K562 (cell line): ENCODE results near the gene TRAPPC12.

ENCODE experiments used
- EP300 ChIP-seq: IDR thresholded peaks from 2 replicates; pipeline ENCODE4 v1.6.1; 2012; ENCODE audit warnings: low read length, improper control_type of control experiment
- EWSR1 ChIP-seq: fragments of 450-650 bp; IDR thresholded peaks from 2 replicates; pipeline ENCODE4 v1.6.1; 2018; ENCODE audit warnings: borderline replicate concordance, mild to moderate bottlenecking, low read depth, moderate library complexity; ENCODE audit not compliant: partially characterized antibody
- HSF4 ChIP-seq: fragments of 250-450 bp; sonication (Bioruptor Pico); IDR thresholded peaks from 2 replicates; pipeline ENCODE4 v2.1.2; 2022; ENCODE audit warnings: mild to moderate bottlenecking, moderate library complexity, borderline replicate concordance
- POLR2A ChIP-seq: fragments of 450-650 bp; conservative IDR thresholded peaks from 2 replicates; pipeline ENCODE4 v1.6.1; 2016
- TF ChIP-seq, protein P1 (sequence below): fragments of 250-450 bp; sonication (Bioruptor Pico); IDR thresholded peaks from 2 replicates; pipeline ENCODE4 v1.4.0; 2020; ENCODE audit warnings: mild to moderate bottlenecking, moderate library complexity, borderline replicate concordance

DNA sequence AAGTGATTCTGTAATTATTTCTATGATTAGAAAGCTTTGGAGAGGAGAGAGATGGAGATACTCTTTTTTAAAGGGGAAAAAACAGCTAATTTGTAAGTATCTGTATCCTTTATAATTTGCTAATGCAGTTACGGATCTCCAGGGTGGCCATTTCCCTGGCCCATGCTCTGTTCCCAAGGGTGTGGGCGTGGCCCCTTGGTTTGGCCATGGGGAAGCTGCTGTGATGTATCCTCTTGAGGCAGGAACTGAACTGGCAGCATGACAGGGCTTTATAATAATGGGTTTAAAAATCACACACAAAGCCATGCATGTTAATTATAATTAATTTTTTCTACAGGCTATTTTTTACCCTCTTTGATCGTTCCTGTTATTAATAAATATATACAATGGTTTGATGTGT lies 27.0 kb downstream of the TRAPPC12 start:
- TF ChIP-seq HSF4 (CRISPR knock-in tag), result no peak
- no peak for TF ChIP-seq EWSR1
- TF ChIP-seq POLR2A, result no peak
- no peak for TF ChIP-seq EP300
- TF ChIP-seq, protein P1, sequence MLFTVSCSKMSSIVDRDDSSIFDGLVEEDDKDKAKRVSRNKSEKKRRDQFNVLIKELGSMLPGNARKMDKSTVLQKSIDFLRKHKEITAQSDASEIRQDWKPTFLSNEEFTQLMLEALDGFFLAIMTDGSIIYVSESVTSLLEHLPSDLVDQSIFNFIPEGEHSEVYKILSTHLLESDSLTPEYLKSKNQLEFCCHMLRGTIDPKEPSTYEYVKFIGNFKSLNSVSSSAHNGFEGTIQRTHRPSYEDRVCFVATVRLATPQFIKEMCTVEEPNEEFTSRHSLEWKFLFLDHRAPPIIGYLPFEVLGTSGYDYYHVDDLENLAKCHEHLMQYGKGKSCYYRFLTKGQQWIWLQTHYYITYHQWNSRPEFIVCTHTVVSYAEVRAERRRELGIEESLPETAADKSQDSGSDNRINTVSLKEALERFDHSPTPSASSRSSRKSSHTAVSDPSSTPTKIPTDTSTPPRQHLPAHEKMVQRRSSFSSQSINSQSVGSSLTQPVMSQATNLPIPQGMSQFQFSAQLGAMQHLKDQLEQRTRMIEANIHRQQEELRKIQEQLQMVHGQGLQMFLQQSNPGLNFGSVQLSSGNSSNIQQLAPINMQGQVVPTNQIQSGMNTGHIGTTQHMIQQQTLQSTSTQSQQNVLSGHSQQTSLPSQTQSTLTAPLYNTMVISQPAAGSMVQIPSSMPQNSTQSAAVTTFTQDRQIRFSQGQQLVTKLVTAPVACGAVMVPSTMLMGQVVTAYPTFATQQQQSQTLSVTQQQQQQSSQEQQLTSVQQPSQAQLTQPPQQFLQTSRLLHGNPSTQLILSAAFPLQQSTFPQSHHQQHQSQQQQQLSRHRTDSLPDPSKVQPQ (CRISPR knock-in tag), result no peak
